Mesenchymal stem cell (in vitro differentiated cells and primary cell): ENCODE results near the gene MYL4.

Experiments
- DNase-seq: peaks from one replicate; pipeline ENCODE4 v3.0.0-alpha.2; 2013
- H2AFZ ChIP-seq: one replicate; pipeline ENCODE4 v1.6.1; 2013; ENCODE audit warnings: low read depth, mild to moderate bottlenecking, control low read depth, inconsistent platforms, low read length, moderate library complexity
- H2AK5ac ChIP-seq: 2 replicates; pipeline ENCODE4 v1.6.1; 2013; ENCODE audit warnings: low read length, moderate library complexity, mild to moderate bottlenecking, inconsistent platforms; ENCODE audit not compliant: severe bottlenecking
- H2BK120ac ChIP-seq: one replicate; pipeline ENCODE4 v1.6.1; 2013; ENCODE audit warnings: low read depth, mild to moderate bottlenecking, inconsistent platforms, low read length, moderate library complexity
- H2BK12ac ChIP-seq, 2 experiments: one replicate each; pipeline ENCODE4 v1.6.1; 2013; ENCODE audit warnings: inconsistent platforms in 2 of 2, low read length in 2 of 2, mild to moderate bottlenecking in 2 of 2, moderate library complexity in 2 of 2, control low read depth in 1 of 2
- H2BK15ac ChIP-seq: one replicate; pipeline ENCODE4 v1.6.1; 2013; ENCODE audit warnings: mild to moderate bottlenecking, low read depth, inconsistent platforms; ENCODE audit not compliant: poor library complexity, severe bottlenecking
- H2BK5ac ChIP-seq: 2 replicates; pipeline ENCODE4 v1.6.1; 2013; ENCODE audit warnings: low read depth, mild to moderate bottlenecking, low read length, control low read depth, inconsistent platforms; ENCODE audit not compliant: poor library complexity, severe bottlenecking
- H3K14ac ChIP-seq, 2 experiments: one replicate each; pipeline ENCODE4 v1.6.1; 2013; ENCODE audit warnings: inconsistent platforms in 2 of 2, low read length in 2 of 2, control low read depth in 1 of 2, mild to moderate bottlenecking in 1 of 2, moderate library complexity in 1 of 2
- H3K18ac ChIP-seq, 2 experiments: one replicate each; pipeline ENCODE4 v1.6.1; 2013; ENCODE audit warnings: inconsistent platforms in 2 of 2, low read length in 2 of 2, control low read depth in 1 of 2, low read depth in 1 of 2, mild to moderate bottlenecking in 1 of 2
- H3K23ac ChIP-seq, 2 experiments: one replicate each; pipeline ENCODE4 v1.6.1; 2013; ENCODE audit warnings: inconsistent platforms in 2 of 2, low read length in 2 of 2, mild to moderate bottlenecking in 2 of 2, moderate library complexity in 2 of 2, control low read depth in 1 of 2
- H3K27ac ChIP-seq: 2 replicates; pipeline ENCODE4 v1.5.1; 2013; ENCODE audit warnings: mild to moderate bottlenecking, moderate library complexity, low read length, control low read depth, inconsistent platforms; ENCODE audit not compliant: poor library complexity, severe bottlenecking
- H3K27me3 ChIP-seq, 2 experiments: 2 replicates each; pipeline versions ENCODE4 v1.6.1 to v1.7.0; 2013; ENCODE audit warnings: low read length in 2 of 2, mild to moderate bottlenecking in 2 of 2, moderate library complexity in 2 of 2, control low read depth in 1 of 2, inconsistent platforms in 1 of 2; ENCODE audit not compliant: control insufficient read depth in 1 of 2, insufficient read depth in 1 of 2
- H3K36me3 ChIP-seq, 2 experiments: 2 replicates each; pipeline versions ENCODE4 v1.6.1 to v1.7.0; 2013; ENCODE audit warnings: low read length in 2 of 2, control low read depth in 1 of 2, inconsistent platforms in 1 of 2, low read depth in 1 of 2, mild to moderate bottlenecking in 1 of 2; ENCODE audit not compliant: insufficient read depth in 2 of 2, control insufficient read depth in 1 of 2
- H3K4ac ChIP-seq, 2 experiments: one replicate each; pipeline ENCODE4 v1.6.1; 2013; ENCODE audit warnings: inconsistent platforms in 2 of 2, low read length in 2 of 2, mild to moderate bottlenecking in 2 of 2, moderate library complexity in 2 of 2, control low read depth in 1 of 2, low read depth in 1 of 2
- H3K4me1 ChIP-seq: 2 replicates; pipeline ENCODE4 v1.6.1; 2013; ENCODE audit warnings: low read depth, low read length, control low read depth; ENCODE audit not compliant: control insufficient read depth, insufficient read depth
- H3K4me2 ChIP-seq: 2 replicates; pipeline ENCODE4 v1.6.1; 2013; ENCODE audit warnings: low read length, mild to moderate bottlenecking, inconsistent platforms; ENCODE audit not compliant: poor library complexity, severe bottlenecking
- H3K4me3 ChIP-seq, 2 experiments: 2 replicates each; pipeline versions ENCODE4 v1.5.1 to v1.7.0; 2013; ENCODE audit warnings: low read length in 2 of 2, mild to moderate bottlenecking in 2 of 2, control low read depth in 1 of 2, low read depth in 1 of 2; ENCODE audit not compliant: insufficient read depth in 1 of 2
- H3K79me1 ChIP-seq: replicated peaks from 2 replicates; pipeline ENCODE4 v1.6.1; 2013; ENCODE audit warnings: mild to moderate bottlenecking, control low read depth, low read length, inconsistent platforms; ENCODE audit not compliant: poor library complexity, severe bottlenecking
- H3K9ac ChIP-seq: 2 replicates; pipeline ENCODE4 v1.7.0; 2013; ENCODE audit warnings: mild to moderate bottlenecking, low read length, moderate library complexity
- H3K9me3 ChIP-seq: 2 replicates; pipeline ENCODE4 v1.7.0; 2013; ENCODE audit warnings: mild to moderate bottlenecking, low read length; ENCODE audit not compliant: control insufficient read depth
- H4K8ac ChIP-seq: one replicate; pipeline ENCODE4 v1.6.1; 2013; ENCODE audit warnings: inconsistent platforms, mild to moderate bottlenecking, low read length, moderate library complexity
- H4K91ac ChIP-seq: one replicate; pipeline ENCODE4 v1.6.1; 2013; ENCODE audit warnings: mild to moderate bottlenecking, low read length, inconsistent platforms
- WGBS: methylation state at CpG from one replicate; pipeline ENCODE4 v1.1.7; 2013; ENCODE audit warnings: mixed read lengths; 5-methylcytosine and 5-hydroxymethylcytosine counted together

The MYL4 gene

DNA sequence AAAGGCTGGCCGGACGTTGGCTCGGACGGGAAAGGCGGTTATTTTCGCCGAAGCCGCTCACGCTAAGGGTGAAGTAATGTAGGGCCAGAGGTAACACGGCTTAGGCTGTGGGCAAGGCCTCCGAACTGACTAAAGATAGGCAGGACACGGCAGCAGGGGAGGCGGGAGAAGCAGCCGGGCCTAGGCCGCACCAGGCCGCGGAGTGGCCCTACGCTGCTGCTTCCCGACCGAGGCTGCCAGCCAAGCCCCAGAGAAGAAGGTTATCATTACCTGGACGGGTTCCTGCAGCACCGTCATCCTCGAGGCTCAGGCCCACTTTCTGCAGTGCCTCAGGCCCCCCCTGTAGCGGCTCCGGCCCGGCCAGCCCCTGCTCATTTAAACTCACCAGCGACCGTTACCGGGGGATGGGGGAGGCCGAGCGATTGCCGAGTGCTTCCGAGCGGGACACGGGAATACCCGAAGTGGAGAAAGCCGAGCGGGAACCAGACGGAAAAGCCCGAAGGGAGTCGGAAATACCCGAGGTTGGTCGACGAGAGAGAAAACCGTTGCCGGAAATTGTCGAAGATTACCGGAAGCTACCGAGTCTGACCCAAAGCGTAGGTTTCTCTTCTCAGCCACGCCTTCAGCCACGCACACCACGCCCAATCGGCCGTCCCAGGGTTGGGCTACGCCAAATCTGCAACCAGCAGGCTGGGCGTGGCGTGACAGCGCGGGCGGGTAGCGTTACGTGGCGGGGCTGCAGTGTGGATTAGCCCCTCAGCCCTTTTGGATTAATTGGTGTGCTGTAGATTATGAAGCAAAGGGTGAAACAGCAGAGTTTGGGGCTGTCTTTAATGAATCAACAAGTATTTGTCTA, 20.0 kb upstream of the MYL4 start, which contains the start of gene CDC27:
TSS of gene CDC27 (minus strand) at position 420 of the 856 bp plus-strand sequence. CDS start at position 297, 123 bp downstream.
- Histone ChIP-seq H2BK15ac (no peak within 1 kb of the TSS), H2AFZ (peak within 1 kb of the TSS; percentile 79), H4K8ac (peak within 1 kb of the TSS; percentile 95), H4K91ac (peak within 1 kb of the TSS; percentile 58), H3K27ac (peak within 1 kb of the TSS; percentile 78), H3K36me3 (no peaks in the 10 kb centered on the region), H3K4me2 (peak within 1 kb of the TSS; percentile 71), H3K4me1 (no peaks in the 10 kb centered on the region), H3K4me3 (peak within 1 kb of the TSS; percentile 80 to 84), H3K9me3 (no peaks in the 10 kb centered on the region), H3K27me3 (no peaks in the 10 kb centered on the region), H2BK120ac (peak within 1 kb of the TSS; percentile 29), H3K14ac (peak within 1 kb of the TSS in 1 of 2 experiments; percentile 98), H3K9ac (peak within 1 kb of the TSS; percentile 99), H3K18ac (peak within 1 kb of the TSS; percentile 72 to 87), H3K23ac (peak within 1 kb of the TSS in 1 of 2 experiments; percentile 94), H3K4ac (peak within 1 kb of the TSS; percentile 19 to 93), H3K79me1 (no peaks in the 10 kb centered on the region), H2BK12ac (peak within 1 kb of the TSS in 1 of 2 experiments; percentile 31), H2AK5ac (peak within 1 kb of the TSS; percentile 93), H2BK5ac (peak within 1 kb of the TSS; percentile 45)
- under 1% methylated on average over 64 of the region's 64 CpGs for WGBS
- peak; percentile 98 for DNase-seq

DNA sequence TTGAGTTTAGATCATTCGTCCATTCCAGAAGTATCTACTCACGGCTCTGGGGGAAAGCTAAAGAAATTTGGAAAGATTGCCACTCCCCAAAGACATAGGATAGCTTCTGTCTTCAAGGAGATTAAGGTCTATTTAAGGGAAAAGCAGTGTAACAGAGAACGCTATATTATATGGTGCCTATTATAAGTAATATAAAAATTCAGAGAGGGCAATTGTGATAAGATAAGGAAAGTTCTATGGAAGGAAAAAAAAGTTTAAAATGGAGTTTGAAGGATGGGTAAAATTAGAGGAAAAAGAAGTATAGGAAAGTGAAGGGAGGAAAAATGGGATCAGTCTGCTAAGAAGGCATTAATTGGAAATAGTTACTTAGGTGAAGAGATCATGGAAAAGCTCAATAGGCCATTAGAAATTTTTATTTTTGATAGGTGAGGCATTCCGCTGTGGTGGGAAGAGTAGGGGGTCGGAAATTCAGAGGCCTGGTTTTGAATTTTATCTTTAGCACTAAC, 19.4 kb upstream of the MYL4 start:
- Histone ChIP-seq H3K9ac (peak overlapping the region; percentile 99), H3K9me3 (no peaks in the 10 kb centered on the region), H3K27me3 (no peaks in the 10 kb centered on the region), H2AK5ac (no peak overlapping the region), H3K23ac (no peak overlapping the region), H2BK5ac (no peak overlapping the region), H3K14ac (no peak overlapping the region), H4K91ac (no peak overlapping the region), H3K4me1 (no peaks in the 10 kb centered on the region), H2AFZ (no peak overlapping the region), H4K8ac (no peak overlapping the region), H3K36me3 (no peaks in the 10 kb centered on the region), H2BK120ac (no peak overlapping the region), H2BK12ac (no peak overlapping the region), H3K27ac (no peak overlapping the region), H3K4ac (no peak overlapping the region), H3K4me3 (peak overlapping the region; percentile 20 to 84), H3K18ac (no peak overlapping the region), H3K4me2 (peak overlapping the region; percentile 67), H3K79me1 (no peaks in the 10 kb centered on the region), H2BK15ac (no peak overlapping the region)
- WGBS = 43% methylated on average over 3 of the region's 5 CpGs
- DNase-seq = no peak

DNA sequence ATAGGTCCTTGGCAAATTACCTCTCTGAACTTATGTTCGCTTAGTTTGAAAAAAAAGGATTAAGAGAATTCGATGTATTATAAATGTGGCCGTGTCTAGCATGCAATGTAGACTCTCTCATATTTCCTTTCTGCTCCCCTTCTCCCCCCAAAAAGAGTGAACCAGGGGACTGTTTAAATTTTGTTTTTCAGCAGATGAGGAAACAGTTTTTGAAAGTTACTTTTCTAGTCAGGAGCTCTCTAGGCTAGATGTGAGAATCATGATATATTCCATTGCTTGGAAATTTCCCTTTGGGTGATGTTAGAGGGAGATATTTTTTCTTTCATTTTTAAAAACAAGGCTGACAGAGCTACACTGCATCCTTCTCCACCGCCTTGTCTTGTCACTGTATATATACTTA, 18.9 kb upstream of the MYL4 start:
- Histone ChIP-seq H2BK120ac (no peak overlapping the region), H3K9me3 (no peaks in the 10 kb centered on the region), H3K27ac (no peak overlapping the region), H3K14ac (no peak overlapping the region), H3K4ac (no peak overlapping the region), H3K23ac (no peak overlapping the region), H3K18ac (no peak overlapping the region), H3K4me1 (no peaks in the 10 kb centered on the region), H3K4me2 (no peak overlapping the region), H2AK5ac (no peak overlapping the region), H2BK5ac (no peak overlapping the region), H2AFZ (no peak overlapping the region), H3K4me3 (no peak overlapping the region), H4K8ac (no peak overlapping the region), H4K91ac (no peak overlapping the region), H2BK12ac (no peak overlapping the region), H3K27me3 (no peaks in the 10 kb centered on the region), H3K9ac (peak overlapping the region; percentile 99), H2BK15ac (no peak overlapping the region), H3K79me1 (no peaks in the 10 kb centered on the region), H3K36me3 (no peaks in the 10 kb centered on the region)
- WGBS = 97% methylated on average over 3 of the region's 4 CpGs
- no peak for DNase-seq

DNA sequence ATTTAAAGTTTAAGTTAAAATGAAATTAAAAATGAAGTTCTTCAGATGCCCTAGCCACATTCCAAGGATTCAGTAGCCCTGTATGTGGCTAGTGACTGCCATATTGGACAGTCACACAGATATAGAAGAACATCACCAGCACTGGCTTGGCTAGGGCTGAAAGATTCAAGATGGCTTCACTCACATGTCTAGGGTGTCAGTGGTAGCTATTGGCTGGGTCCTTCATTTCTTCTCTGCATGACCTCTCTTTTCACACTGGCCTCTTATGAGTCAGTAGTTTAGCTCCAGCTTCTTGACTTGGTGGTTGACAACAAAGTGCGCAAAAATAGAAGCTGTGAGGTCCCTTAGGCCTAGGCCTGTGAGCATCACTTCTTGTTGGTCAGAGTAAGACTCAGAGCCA, 18.4 kb upstream of the MYL4 start:
- no peak overlapping the region for H2BK120ac ChIP-seq
- H3K14ac ChIP-seq = no peak overlapping the region
- no peak overlapping the region for H3K18ac ChIP-seq
- no peak overlapping the region for H2BK5ac ChIP-seq
- no peaks in the 10 kb centered on the region for H3K79me1 ChIP-seq
- 98% methylated on average over 1 of the region's 1 CpG for WGBS
- H3K4me1 ChIP-seq = no peaks in the 10 kb centered on the region
- H3K27me3 ChIP-seq = no peaks in the 10 kb centered on the region
- H3K36me3 ChIP-seq = no peaks in the 10 kb centered on the region
- H3K27ac ChIP-seq = no peak overlapping the region
- no peak overlapping the region for H2AK5ac ChIP-seq
- no peak overlapping the region for H3K4ac ChIP-seq
- H3K23ac ChIP-seq = no peak overlapping the region
- DNase-seq = no peak
- H2BK12ac ChIP-seq = no peak overlapping the region
- no peak overlapping the region for H4K8ac ChIP-seq
- H3K9ac ChIP-seq = no peak overlapping the region
- H2BK15ac ChIP-seq = no peak overlapping the region
- no peaks in the 10 kb centered on the region for H3K9me3 ChIP-seq
- H2AFZ ChIP-seq = no peak overlapping the region
- no peak overlapping the region for H4K91ac ChIP-seq
- H3K4me3 ChIP-seq = no peak overlapping the region
- H3K4me2 ChIP-seq = no peak overlapping the region
